Smooth muscle cell (in vitro differentiated cells): Measurements from ENCODE around the gene TEX2. TPM values are rescaled to one million over a fixed set of nuclear protein-coding genes. Genes with fewer than 3 reads are reported as not detected.
"Not testable (repeated sequence)": the region's sequence is repeated elsewhere in the genome, so short reads cannot be mapped to it uniquely, and the experiment has no call there.

Experiments used
- DNase-seq: peaks from one replicate; lab custom pipeline; 2025; ENCODE audit not compliant: unreplicated experiment; lab: John Stamatoyannopoulos, UW
- H2AFZ ChIP-seq: fragments of 200-600 bp; sonication (generic); 2 replicates; pipeline ENCODE4 v1.6.0; 2016; ENCODE audit warnings: antibody characterized with exemption, low read depth, mild to moderate bottlenecking
- H3F3A ChIP-seq: fragments of 200-600 bp; sonication (generic); 2 replicates; pipeline ENCODE4 v1.6.0; 2017; ENCODE audit warnings: antibody characterized with exemption, low read depth
- H3K27ac ChIP-seq: fragments of 200-600 bp; sonication (generic); 2 replicates; pipeline ENCODE4 v1.5.1; 2016; ENCODE audit warnings: low read depth, mild to moderate bottlenecking
- H3K27me3 ChIP-seq: fragments of 200-600 bp; sonication (generic); 2 replicates; pipeline ENCODE4 v1.6.1; 2016; ENCODE audit warnings: low read depth, mild to moderate bottlenecking
- H3K36me3 ChIP-seq: fragments of 200-600 bp; sonication (generic); 2 replicates; pipeline ENCODE4 v1.5.1; 2016; ENCODE audit warnings: low read depth
- H3K4me1 ChIP-seq: fragments of 200-600 bp; sonication (generic); 2 replicates; pipeline ENCODE4 v1.5.1; 2016; ENCODE audit warnings: low read depth
- H3K4me2 ChIP-seq: fragments of 200-600 bp; sonication (generic); 2 replicates; pipeline ENCODE4 v1.6.0; 2016; ENCODE audit warnings: mild to moderate bottlenecking
- H3K4me3 ChIP-seq: fragments of 200-600 bp; sonication (generic); 2 replicates; pipeline ENCODE4 v1.5.1; 2016; ENCODE audit warnings: mild to moderate bottlenecking
- H3K79me2 ChIP-seq: fragments of 200-600 bp; sonication (generic); 2 replicates; pipeline ENCODE4 v1.6.0; 2016; ENCODE audit warnings: low read depth, mild to moderate bottlenecking
- H3K9ac ChIP-seq: fragments of 200-600 bp; sonication (generic); 2 replicates; pipeline ENCODE4 v1.6.0; 2016; ENCODE audit warnings: low read depth
- H3K9me3 ChIP-seq: fragments of 200-600 bp; sonication (generic); replicated peaks from 2 replicates; pipeline ENCODE4 v1.5.1; 2016; ENCODE audit warnings: low read depth
- H4K20me1 ChIP-seq: fragments of 200-600 bp; sonication (generic); 2 replicates; pipeline ENCODE4 v1.6.0; 2016; ENCODE audit warnings: low read depth
- CTCF ChIP-seq: fragments of 200-600 bp; sonication (generic); IDR thresholded peaks from 2 replicates; pipeline ENCODE4 v1.5.1; 2017; ENCODE audit warnings: borderline replicate concordance, mild to moderate bottlenecking, antibody characterized with exemption; ENCODE audit not compliant: insufficient read depth, poor library complexity, severe bottlenecking
- WGBS: methylation state at CpG from one replicate; pipeline ENCODE4 v1.1.7; 2016; ENCODE audit warnings: low lambda C conversion rate; 5-methylcytosine and 5-hydroxymethylcytosine counted together
- polyA plus RNA-seq: library from polyadenylated mRNA; unstranded; fragments of >200 nt; fragmentation: Nextera tagmentation; extraction: Ambion mirVana; gene quantifications from 2 replicates; pipeline ENCODE4 v1.2.1, GENCODE V29; 2016
- total RNA-seq: library from RNA; depleted of rRNA; stranded (reverse); fragments of >200 nt; gene quantifications from 2 replicates; pipeline ENCODE4 v1.2.3, GENCODE V29; 2014

TEX2 gene
- total and polyA plus RNA-seq, 2 experiments from 2014 or later = 8.6 to 26.2 TPM

GRCh38 chr17:64209356-64209941, 53.6 kb downstream of the TEX2 start:
- Histone ChIP-seq H3K9me3 (no peaks in the 10 kb centered on the region), H4K20me1 (no peaks in the 10 kb centered on the region), H3K9ac (no peak overlapping the region), H3K27ac (peak overlapping the region; percentile 68), H3K4me3 (no peak overlapping the region), H3K4me2 (peak overlapping the region; percentile 44), H3K4me1 (peaks cover 22% of the 10 kb centered on the region), H2AFZ (no peak overlapping the region), H3K27me3 (no peaks in the 10 kb centered on the region), H3F3A (peaks cover 28% of the 10 kb centered on the region), H3K36me3 (no peaks in the 10 kb centered on the region), H3K79me2 (peaks cover 56% of the 10 kb centered on the region)
- TF ChIP-seq CTCF = no peak
- 56% methylated on average over 5 of the region's 5 CpGs for WGBS
- no peak for DNase-seq

GRCh38 chr17:64208656-64209055, 54.4 kb downstream of the TEX2 start:
- not testable (repeated sequence) for H4K20me1 ChIP-seq, H3K4me2 ChIP-seq, H3K9ac ChIP-seq, DNase-seq, H3K36me3 ChIP-seq, H2AFZ ChIP-seq, H3K9me3 ChIP-seq, H3K27ac ChIP-seq, H3K4me3 ChIP-seq, H3K27me3 ChIP-seq
- Histone ChIP-seq H3K79me2 (peaks cover 59% of the 10 kb centered on the region), H3F3A (peaks cover 26% of the 10 kb centered on the region), H3K4me1 (peaks cover 22% of the 10 kb centered on the region)

GRCh38 chr17:64205804-64206203, 57.3 kb downstream of the TEX2 start:
- Histone ChIP-seq H3F3A (peaks cover 22% of the 10 kb centered on the region), H3K9ac (no peak overlapping the region), H3K79me2 (peaks cover 63% of the 10 kb centered on the region), H3K9me3 (no peaks in the 10 kb centered on the region), H4K20me1 (no peaks in the 10 kb centered on the region), H3K4me3 (no peak overlapping the region), H3K4me2 (no peak overlapping the region), H3K27ac (no peak overlapping the region), H3K36me3 (no peaks in the 10 kb centered on the region), H2AFZ (no peak overlapping the region), H3K4me1 (peaks cover 27% of the 10 kb centered on the region), H3K27me3 (no peaks in the 10 kb centered on the region)
- no peak for DNase-seq
- no peak for TF ChIP-seq CTCF
- 74% methylated on average over 2 of the region's 2 CpGs for WGBS

- 67% methylated on average over 4 of the region's 4 CpGs for WGBS
- Histone ChIP-seq H2AFZ (no peak overlapping the region), H4K20me1 (no peaks in the 10 kb centered on the region), H3F3A (peaks cover 15% of the 10 kb centered on the region), H3K4me1 (peaks cover 20% of the 10 kb centered on the region), H3K9me3 (no peaks in the 10 kb centered on the region), H3K36me3 (no peaks in the 10 kb centered on the region), H3K79me2 (peaks cover 54% of the 10 kb centered on the region), H3K4me3 (no peak overlapping the region), H3K27me3 (no peaks in the 10 kb centered on the region), H3K9ac (no peak overlapping the region), H3K27ac (peak overlapping the region; percentile 85), H3K4me2 (peak overlapping the region; percentile 65)
- no peak for TF ChIP-seq CTCF
- DNase-seq = no peak
These were observed 59.4 kb downstream of the TEX2 start for GRCh38 chr17:64203630-64204029.
